Stimulated activated CD4-positive, alpha-beta T cell treated with anti-CD3 and anti-CD28 coated beads, Interleukin-2, amount 100 ng/mL, for 4 hours (primary cell): ENCODE data around the gene UNC119B.
"Not testable (repeated sequence)": the region's sequence is repeated elsewhere in the genome, so short reads cannot be mapped to it uniquely, and the experiment has no call there.

Source experiments
- DNase-seq: peaks from one replicate; pipeline ENCODE4 v3.0.0-alpha.2; 2020; ENCODE audit warnings: low read depth

UNC119B gene

DNA sequence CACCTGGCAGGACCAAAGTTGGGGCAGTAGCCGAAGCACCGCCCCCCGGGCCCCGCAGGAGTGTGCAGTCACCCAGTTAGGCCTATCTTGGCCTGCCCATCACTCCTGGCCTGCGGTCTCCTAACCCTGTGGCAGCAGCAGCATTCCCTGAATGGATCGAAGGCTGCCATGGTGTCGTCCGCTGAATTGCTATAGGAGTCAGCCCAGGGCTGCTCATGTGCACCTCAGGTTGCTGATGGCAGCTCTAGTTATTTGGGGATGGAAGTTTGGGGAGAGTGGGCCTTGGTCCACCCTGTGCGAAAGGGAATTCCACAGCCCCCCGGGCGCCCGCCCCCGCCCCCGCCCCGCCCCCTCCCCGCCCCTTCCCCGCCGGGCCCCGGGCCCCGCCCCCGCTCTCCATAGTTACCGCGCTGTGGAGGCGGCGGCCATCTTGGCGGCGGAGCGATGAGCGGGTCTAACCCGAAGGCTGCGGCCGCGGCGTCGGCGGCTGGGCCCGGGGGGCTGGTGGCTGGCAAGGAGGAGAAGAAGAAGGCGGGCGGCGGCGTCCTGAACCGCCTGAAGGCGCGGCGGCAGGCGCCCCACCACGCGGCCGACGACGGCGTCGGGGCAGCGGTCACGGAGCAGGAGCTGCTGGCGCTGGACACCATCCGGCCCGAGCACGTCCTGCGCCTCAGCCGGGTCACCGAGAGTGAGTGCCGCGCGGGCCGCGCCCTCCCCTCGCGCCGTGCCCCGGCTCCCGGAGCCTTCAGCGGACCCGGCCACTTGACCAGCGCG is at the start of gene UNC119B:
TSS of gene UNC119B (plus strand) at position 428 of the 774 bp plus-strand sequence. CDS start at position 445, 17 bp downstream.
- peak; percentile 75 for DNase-seq

DNA sequence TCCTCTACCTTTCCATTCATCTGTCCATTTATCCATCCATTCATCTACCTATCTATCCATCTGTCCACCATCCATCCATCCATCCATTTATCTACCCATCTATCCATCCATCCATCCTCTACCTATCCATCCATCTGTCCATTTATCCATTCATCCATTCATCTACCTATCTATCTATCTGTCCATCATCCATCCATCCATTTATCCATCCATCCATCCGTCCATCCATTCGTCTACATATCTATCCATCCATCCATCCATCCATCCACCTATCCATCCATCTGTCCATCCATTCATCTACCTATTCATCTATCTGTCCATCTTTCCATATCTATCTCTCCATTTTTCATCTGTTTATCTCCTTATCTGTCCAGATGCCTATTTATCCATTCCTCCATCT is 48.8 kb upstream of the UNC119B start:
- no peak for DNase-seq

DNA sequence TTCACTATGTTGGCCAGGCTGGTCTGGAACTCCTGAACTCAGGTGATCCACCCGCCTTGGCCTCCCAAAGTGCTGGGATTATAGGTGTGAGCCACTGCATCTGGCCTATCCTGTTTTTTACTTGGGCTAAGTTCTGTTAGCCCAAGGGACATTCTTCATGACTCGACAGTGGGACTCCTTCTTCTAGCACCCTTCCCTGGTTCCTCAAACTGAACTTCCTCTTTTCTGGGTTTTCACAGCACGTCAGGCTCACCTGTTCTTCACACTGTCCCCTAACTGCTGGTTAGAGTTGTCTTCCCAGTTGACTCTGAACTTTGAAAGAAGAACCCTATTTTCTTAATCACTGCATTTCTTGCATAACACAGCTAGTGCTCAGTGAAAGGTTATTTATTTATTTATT is 47.4 kb upstream of the UNC119B start:
- no peak for DNase-seq

DNA sequence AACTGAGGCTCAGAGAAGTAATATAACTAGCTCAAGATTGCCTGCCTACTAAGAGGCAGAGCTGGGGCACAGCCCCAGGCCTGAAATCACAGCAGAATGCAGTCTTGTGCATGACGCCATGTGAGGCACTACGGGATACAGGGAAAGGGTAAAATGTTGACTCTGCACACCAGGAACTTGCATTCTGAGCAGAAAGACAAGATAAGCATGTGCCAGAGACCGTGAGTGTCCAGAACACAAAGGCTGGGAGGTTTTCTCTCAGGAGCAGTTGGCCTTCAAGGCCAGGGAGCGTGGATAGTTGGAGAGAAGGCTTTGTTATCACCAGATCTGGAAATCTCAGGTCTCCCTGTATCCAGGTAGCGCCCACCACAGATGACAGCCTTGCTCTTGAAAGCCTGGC is 46.5 kb upstream of the UNC119B start:
- no peak for DNase-seq

DNA sequence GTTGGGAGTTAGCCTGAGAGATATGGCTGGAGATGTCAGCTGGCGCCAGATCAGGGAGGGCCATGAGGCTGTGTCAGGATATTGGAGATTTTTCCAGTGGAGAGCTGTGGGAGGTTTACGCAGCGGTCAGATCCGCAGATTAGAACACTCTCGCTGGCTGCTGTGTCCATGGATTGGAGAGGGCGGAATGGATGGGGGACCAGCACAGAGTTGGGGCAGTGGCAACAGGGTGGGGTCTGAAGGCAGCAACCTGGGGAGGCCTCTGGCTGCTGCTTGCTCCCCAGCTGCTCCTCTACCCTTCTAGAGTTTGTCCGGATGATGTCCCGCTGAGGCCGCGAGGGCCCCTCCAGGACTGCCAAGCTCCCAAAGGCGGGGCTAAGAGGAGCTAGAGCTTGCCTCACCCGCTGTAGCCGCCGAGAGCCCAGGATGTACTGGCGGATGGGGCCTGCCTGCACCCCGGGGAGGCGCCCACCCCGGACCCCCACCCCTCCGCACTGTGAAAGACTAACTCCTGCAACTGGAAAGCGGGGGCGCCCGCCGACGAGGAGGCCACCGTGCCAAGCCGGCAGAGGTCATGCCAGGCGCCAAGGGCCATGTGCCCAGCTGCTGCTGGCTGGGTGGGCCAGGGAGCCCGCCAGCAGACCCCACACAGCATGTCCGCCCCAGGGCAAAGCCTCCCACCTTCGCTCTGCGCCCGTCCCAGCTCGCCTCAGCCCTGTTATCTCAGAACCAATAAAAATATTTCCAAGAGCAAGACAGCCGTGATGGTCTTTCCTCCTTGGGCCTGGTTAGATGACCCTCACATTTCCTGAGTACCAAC is 43.5 kb upstream of the UNC119B start:
- no peak for DNase-seq

DNA sequence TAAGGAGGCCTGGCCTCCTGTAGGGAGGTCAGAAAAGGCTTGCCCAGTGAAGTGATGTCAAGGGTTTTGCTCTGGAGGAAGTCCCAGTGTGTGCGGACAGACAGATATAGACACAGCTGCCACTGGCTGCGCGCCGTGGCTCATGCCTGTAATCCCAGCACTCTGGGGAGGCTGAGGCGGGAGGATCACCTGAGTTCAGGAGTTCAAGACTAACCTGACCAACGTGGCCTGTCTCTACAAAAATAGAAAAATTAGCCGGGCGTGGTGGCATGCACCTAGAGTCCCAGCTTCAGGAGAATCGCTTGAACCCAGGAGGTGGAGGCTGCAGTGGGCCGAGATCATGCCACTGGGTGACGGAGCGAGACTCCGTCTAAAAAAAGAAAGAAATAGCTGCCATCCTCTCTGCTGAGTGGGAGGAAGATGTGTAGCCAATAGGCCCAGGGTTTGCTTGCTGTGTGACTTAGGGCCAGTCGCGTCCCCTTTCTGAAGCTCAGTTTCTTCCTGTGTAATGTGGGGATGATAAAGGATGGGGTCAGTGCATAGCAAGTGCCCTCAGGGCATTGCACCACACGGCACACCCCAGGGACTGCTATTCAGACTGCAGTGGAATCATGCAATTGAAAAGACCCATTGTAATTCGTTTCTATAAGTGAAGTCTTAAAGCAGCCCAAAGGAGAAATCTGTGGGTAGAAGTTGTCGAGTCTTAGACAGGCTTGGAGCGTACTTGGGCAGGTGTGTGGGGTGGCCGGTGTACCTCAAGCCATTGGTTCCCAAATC is 42.0 kb upstream of the UNC119B start:
- DNase-seq: no peak

DNA sequence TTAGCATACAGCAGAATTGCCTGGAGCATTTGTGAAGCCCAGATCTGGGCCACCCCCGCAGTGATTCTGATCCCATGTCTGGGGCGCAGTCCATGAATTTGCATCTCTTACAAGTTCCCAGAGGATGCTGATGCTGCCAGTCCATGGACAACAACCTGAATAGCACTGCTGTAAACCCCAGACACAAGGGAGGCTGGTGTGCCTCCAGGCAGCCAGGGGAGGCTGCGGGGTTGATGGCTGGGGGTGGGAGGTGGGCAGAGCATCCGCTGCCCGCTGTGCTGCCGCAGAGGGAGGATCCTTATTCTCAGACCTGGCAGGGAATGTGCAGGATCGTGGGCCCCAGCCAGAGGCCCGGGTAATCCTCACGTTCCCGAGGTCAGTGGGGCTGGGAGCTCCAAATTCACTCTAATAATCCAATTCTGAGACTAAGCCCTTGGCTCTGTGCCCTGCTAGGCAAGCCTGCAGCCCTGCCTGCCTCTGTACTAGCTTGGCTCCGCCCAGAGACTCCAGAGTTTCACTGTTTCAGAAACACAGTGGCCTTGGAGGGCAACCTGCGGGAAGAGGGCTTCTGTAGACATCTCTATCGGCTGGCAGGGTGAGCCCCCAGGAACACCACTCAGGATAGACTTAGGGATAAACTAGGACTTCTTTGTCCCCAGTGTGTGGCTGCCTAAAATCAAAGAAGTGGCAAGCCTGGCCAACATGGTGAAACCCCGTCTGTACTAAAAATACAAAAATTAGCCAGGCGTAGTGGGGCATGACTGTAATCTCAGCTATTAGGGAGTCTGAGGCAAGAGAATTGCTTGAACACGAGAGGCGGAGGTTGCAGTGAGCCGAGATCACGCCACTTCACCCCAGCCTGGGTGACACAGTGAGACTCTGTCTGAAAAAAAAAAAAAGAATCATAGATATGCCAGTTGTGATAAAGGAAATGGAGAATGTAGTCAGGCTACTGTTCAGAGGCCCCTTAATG is 41.1 kb upstream of the UNC119B start:
- no peak for DNase-seq

DNA sequence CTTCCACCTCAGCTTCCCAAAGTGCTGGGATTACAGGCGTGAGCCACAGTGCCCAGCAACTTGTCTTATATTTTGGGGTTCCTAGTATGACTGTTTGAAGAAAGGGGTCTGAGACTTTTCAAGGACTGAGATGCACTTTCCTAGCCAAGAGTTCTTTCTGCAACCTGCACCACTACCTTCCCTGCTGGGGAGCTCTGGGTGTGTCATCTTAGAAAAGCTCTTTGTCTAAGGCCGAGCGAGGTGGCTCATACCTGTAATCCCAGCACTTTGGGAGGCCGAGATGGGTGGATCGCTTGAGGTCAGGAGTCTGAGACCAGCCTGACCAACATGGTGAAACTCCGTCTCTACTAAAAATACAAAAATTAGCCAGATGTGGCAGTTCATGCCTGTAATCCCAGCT is 40.0 kb upstream of the UNC119B start:
- not testable (repeated sequence) for DNase-seq

- DNase-seq: no peak
These were observed 39.6 kb upstream of the UNC119B start for GRCh38 chr12:120670667-120671066.

DNA sequence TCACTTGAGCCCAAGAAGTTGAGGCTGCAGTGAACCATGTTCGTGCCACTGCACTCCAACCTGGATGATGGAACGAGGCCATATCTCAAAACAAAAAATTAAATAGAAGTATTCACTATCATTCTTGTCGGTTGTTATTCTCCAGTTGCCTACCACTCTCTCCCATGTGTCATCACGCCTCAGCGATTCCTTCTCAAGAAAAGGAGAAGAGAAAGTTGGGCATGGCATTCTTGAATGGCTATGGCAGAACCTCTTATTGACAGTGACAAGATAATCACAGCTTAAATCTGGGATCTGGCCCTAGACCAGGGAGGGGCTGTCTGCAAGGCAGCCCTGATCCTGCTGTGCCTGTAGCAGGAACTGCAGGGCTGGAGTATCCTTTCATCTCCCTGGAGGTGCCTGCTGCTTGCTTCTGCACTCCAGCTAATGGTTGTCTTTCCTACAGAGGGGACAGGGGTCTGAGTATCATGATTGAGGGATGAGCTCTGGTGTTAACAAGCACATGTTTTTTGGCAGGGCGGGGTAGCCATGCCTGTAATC is 36.1 kb upstream of the UNC119B start:
- DNase-seq: no peak

DNA sequence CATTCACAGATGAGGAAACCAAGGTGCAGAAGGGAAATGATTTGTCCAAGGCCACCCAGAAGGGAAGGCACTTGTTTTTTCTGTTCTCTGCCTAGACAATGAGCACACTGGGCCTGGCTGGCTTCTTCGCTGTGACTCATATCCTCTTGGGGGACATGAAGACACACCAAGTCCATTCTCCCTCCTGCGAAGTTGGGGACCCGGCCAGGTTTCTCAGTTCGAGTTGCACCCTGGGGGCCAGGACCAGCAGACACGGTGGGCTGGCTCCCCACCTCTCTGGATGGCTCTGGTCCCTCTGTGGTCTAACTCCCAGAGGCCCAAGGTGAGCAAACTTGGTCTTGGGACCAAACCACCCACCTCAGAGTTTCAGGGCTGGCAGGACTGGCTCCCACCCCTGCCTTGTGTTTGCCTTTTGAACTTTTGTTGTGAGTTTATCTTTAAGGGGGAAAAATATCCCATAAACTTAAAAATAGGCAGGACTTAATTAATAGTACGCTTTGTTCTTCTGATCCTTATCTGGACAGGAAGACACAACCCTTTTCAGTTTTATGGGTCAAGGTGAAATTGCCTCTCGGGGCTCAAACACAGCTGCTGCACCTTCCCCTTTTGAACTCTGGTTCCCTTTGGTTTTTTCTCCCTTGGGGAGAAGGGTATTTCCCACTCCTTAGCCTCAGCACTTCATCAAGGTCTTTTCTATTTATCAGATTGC is 32.3 kb upstream of the UNC119B start:
- no peak for DNase-seq

DNA sequence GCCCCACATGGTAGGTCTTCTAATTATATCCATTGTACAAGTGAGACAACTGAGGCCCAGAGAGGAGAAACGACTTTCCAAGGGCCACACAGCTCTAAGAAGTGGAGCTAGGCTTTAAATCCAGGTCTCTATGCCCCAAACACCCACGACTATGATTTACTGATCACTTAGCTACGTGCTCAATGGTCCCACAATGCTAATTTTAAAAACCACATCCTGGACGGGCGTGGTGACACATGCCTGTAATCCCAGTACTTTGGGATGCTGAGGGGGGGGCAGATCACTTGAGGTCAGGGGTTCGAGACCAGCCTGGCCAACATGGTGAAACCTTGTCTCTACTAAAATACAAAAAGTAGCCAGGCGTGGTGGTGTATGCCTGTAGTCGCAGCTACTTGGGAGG is 31.7 kb upstream of the UNC119B start:
- no peak for DNase-seq

GRCh38 chr12:120680165-120680738 is 30.0 kb upstream of the UNC119B start:
- no peak for DNase-seq

DNA sequence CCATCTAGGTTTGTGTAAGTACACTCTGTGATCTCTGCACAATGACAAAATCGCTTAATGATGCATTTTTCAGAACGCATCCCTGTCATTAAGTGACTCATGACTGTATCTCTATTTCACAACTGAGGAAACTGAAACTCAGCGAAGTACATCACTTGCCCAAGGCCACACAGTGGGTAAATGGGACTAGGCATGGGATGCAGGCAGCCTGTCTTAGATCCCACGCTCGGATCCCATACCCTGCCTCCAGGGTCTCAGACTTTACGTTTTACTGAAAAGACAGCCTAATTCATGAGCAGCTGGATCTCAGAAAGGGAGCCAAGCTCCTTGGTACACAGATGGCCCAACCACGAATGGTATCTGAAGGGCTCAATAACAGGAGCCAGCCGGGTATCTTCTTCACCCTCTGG is 25.7 kb upstream of the UNC119B start:
- no peak for DNase-seq

GRCh38 chr12:120685522-120685921 is 24.7 kb upstream of the UNC119B start:
- DNase-seq: no peak

DNA sequence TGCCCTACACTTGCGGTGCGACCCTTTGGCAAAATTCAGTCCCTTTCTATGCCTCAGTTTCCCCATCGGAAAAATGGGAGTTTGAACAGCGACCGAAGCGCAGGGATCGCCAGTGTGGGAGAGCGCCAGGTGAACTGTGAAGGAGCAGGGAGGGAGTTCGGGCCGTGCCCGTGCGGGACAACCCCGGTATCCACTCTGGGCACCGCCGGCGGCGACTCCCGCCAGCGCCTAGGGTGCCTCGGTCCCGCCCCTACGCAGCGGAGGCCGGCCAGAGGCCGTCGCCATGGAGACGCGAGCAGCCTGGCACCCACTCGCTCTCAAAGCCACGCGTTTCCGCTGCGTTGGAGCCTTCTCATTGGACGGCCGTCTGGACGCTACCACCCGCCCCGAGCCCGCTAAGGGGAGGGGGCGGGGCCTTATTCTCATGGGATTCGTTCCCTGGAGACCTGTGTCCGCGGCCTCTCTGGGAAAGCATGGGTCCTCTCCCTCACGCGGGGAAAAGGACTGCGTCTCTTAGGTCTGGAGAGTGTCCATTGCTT is 24.0 kb upstream of the UNC119B start:
- peak; percentile 96 for DNase-seq

DNA sequence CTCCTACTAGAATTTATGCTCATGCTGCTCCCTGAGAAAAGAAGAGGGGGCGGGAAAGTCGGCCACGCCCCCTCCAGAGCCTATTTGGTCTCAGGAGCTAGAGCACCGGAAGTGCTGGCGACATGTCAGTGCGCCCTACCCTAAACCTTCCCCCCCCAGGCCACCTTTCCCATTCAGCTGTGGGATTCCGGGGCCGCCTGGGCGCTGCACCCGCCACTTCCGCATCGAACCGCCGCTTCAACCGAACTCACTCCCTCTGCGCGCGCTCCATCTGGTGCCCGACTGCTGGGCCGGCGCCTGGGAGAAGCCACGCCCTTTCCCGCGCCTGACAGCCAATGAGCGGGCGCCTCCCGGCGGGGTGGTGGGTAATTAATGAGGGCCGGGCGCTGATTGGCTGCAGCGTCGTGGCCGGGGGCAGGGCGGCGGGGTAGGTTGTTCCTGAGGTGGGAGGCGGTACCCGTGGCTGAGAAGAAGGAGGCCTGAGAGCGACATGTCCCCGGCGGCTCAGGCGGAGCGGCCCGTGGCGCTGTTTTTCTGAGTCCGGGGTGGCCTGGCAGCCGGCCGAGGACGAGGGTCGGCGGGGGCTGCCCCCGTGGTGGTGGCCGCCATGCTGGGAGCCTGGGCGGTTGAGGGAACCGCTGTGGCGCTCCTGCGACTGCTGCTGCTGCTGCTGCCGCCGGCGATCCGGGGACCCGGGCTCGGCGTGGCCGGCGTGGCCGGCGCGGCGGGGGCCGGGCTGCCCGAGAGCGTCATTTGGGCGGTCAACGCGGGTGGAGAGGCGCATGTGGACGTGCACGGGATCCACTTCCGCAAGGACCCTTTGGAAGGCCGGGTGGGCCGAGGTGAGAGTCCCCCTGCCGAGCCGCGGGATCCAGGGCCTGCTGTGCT is 23.3 kb upstream of the UNC119B start, which contains the start of gene MLEC:
TSS of gene MLEC (plus strand) at position 460 of the 888 bp plus-strand sequence. CDS start at position 608, 148 bp downstream.
- DNase-seq: peak; percentile 98

DNA sequence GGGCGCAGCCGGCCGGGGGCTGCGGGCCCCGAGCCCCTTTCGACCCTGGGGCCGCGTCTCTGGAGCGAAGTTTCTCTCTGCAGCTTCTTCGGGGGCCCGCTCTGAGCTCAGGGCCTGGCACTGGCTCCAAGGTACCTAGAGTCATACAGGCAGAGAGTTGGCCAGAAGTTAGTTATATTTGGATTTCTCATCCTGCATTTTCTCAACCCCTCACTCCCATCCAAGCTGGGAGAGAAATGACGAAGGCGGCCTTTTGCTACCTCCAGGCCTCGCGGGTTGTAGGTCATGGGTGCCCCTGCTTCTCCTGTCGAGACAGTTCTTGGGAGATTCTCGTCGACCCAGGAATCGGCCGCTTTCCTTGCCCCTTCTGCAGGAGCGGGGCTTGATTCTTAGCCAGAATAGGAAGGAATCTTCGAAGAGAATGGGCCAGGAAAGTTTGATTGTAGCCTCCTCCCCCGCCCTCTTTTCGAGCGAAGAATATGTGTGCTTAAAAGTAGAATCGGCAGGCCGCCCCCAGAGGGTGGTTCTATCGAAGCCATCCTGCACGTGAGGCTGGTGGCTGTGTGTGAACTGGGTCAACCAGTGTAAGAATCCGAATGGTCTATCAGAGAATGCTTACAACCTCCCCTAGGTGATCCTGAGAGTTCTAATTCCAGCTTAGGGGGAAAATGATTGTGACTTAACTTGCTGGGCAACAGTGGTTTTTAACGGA is 22.5 kb upstream of the UNC119B start:
- peak; percentile 44 for DNase-seq
